T-helper 22 cell (primary cell): ENCODE measurements around the gene ARIH2.
"Not testable (repeated sequence)": the region's sequence is repeated elsewhere in the genome, so short reads cannot be mapped to it uniquely, and the experiment has no call there.

ENCODE experiments used
- DNase-seq: peaks from one replicate; pipeline ENCODE4 v3.0.0-alpha.2; 2020; ENCODE audit warnings: low read depth

The ARIH2 gene

DNA sequence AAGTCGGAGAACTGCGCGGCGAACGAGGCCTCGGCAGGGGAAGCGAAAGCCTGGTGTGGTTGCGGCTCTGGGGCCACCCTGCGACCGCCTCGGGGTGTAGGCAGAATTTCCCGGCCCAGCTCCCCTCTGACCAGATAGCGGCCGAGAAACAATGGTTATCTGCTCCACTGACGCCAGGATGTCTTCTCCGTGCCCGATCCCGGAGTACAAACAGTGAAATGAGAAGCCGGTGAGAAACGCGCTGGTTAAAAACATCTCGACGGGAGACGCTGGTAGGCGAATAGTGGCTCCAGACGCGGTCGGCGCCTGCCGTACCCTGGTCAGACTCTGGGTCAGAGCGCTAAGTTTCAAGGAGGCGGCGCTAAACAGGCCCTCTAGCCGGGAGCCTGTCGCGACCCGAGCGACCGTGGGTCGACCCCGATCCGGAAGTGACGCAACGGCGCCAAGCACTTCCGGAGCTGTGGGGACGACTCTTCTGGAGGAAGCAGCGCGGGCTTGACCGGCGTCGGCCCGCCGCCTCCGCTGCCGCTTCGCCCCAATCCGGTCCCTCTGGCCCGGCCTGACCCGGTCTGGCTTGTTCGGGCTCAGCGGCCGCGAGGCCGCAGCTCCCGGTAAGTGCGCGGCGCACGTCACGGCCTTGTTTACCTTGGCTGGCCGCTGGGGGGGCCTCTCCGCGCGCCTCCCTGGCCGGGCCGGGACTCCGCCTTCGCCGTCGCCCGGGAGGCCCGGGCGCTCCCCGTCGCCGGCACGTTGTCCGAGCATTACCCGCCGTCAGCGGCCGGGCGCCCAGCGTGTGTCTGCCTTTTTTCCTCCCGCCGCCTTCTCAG lies at the start of gene ARIH2:
Gene ARIH2, plus strand, starts transcription at position 455 of the 827 bp plus-strand sequence. CDS start 8,717 bp downstream, outside the sequence.
- DNase-seq = peak; percentile 82

DNA sequence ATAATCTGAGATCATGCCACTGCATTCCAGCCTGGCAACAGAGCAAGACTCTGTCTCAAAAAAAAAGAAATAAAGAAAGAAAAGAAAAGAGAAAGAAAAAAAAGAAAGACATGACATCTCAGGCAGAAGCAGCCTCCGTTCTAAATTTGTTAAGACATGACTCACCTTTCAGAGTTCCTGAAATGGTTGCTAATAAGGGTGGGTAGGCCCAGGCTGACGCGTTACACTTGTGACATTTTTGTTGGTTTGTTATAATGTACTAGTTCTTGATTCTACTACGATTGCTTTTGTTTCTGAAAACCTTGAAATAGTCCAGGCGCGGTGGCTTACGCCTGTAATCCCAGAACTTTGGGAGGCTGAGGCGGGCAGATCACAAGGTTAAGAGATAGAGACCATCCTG lies 41.0 kb upstream of the ARIH2 start:
- DNase-seq = no peak

DNA sequence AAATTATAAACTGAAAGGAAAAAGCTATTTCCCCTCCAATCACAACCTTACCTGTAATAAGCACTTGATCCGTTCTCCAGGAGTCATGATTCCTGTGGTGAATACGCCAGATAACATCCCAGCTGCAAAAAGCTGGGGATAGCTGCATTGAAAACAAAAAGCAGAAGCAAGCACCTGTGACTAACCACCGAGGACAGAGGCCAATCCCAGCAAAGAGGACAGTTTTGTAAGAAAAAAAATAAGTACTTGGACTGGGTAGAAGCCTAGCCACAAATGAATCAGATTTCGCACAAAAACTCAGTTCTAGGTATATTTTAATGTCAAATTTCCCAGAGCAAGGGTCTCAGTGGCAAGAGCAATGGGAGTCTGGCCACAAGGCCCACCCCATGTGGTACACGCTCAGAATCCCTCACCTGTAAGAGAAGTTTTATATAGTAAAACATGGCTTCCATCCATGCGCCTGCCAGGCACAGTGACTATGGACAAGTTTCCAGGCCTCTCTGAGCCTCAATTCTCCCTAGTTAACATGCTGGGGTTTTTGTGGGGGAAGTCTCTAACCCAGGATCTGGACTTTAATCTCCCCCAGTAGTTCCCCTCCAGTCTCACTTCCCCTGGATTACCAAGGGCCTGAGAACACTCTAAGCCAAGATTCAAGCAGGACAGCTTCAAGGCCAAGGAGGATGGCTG lies 39.2 kb upstream of the ARIH2 start:
- no peak for DNase-seq

DNA sequence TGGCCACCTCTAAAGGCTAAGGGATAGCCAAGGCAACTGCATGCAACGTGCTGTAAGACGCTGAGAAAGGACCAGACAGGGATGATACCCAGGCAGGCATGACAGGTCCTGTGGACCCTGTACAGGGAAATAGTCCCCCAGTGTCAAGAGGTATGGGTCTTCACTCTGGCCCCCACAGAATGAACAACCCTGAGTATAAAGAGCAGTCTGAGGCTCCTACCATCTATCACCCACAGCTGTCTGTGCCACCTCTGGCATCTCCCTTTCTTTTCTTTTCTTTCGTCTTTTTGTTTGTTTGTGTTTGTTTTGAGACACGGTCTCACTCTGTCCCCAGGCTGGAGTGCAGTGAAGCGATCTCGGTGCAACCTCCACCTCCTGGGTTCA lies 38.7 kb upstream of the ARIH2 start:
- no peak for DNase-seq

DNA sequence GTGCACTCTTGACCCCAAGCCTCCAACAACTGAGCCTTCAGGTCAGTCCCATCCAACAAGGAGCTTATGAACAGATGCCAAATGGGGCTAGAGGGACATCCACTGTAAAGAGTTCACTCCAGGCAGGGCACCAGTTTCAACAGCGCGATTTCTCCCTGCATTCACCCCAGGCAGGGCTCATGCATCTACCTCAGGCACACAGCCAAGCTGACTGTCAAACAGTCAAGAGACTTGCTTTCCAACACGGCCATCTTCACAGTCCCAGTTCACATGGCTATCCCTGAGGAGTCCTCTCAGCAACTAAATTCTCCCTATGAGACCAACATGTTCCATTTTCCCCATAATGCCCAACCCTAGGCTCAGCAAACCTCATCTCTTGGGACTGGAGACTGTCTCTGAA lies 37.6 kb upstream of the ARIH2 start:
- no peak for DNase-seq

DNA sequence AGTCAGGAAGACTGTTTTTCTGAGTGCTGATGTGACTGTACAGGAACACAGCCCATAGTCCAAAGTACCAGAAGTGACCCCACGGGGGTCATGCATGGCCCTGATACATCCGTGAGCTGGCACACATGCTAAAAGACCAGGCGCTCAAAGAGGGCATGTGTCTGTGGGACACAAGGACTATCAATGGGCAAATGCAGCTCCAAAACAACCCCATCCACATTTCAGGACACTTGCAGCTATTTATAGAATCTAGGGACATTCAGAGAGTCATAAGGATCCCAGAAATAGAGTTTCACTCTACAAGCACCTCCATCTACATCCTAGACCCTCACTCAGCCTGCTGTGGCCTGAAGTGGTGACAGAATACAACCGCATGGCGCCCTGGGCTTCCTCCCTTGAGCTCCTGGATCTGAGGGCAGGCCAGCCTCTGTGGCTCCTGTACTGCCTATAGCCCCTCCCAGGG lies 37.0 kb upstream of the ARIH2 start:
- no peak for DNase-seq

DNA sequence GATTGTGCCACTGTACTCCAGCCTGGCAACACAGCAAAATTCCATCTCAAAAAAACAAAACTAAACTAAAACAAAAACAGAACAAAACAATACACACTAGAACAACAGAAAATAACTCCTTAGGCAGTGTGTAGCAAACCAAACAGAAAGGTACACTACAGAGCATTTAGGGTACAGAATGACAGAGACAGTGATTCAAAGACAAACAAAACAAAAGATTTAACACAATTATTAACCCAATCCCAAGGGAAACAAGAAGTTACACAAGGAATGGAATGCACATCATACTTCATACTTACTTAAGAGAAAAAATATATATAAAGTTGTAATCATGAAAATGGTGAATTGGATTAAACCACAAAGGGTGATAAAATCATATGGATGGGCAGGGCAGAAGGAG lies 32.9 kb upstream of the ARIH2 start:
- DNase-seq = no peak

DNA sequence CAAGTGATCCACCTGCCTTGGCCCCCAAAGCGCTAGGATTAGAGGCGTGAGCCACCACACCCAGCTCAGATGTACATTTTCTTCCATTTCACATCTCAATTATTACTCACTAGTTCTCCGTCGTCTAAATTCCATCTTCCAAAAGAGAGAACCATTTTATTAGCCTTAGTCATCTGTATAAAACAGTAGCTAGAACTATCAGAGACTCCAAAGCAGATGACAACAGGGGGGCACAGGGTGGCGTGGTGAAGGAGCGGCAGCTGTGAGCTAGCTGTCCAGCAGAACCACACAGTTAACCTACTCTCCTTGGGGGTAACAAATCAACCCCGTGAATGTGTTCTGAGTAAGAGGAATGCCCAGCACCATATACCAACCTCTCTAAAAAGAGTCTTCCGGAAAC lies 27.0 kb upstream of the ARIH2 start:
- no peak for DNase-seq

DNA sequence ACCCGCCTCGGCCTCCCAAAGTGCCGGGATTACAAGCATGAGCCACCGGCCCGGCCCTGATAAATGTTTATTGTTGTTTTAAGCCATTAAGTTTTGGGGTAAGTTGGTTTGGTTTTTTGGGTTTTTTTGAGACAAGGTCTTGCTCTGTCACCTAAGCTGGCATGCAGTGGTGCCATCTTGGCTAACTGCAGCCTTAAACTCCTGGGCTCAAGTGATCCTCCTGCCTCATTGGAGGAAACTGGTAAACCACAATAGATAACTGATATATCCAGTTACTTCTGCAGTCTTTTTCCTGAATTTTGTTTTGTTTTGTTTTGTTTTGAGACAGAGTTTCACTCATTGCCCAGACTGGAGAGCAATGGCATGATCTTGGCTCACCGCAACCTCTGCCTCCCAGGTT lies 24.1 kb upstream of the ARIH2 start:
- no peak for DNase-seq

DNA sequence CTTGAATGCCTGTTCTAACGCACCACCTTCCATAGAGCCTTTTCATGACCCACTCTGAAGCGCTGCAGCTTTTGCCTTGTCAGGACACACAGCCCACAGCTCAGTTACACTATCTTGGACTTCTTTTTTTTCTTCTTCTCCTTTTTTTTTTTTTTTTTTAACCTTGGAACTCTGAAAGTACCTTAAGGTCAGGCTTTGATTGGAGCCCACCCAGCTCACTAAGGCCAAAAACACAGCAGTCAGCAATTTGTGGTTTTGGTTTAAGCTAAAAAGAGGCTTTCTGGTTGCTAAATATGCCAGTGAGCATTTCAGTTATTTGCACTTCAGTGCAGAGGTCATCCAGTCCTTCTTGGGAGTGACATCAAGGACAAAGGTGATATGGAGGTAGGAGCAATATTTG lies 21.7 kb upstream of the ARIH2 start:
- no peak for DNase-seq

DNA sequence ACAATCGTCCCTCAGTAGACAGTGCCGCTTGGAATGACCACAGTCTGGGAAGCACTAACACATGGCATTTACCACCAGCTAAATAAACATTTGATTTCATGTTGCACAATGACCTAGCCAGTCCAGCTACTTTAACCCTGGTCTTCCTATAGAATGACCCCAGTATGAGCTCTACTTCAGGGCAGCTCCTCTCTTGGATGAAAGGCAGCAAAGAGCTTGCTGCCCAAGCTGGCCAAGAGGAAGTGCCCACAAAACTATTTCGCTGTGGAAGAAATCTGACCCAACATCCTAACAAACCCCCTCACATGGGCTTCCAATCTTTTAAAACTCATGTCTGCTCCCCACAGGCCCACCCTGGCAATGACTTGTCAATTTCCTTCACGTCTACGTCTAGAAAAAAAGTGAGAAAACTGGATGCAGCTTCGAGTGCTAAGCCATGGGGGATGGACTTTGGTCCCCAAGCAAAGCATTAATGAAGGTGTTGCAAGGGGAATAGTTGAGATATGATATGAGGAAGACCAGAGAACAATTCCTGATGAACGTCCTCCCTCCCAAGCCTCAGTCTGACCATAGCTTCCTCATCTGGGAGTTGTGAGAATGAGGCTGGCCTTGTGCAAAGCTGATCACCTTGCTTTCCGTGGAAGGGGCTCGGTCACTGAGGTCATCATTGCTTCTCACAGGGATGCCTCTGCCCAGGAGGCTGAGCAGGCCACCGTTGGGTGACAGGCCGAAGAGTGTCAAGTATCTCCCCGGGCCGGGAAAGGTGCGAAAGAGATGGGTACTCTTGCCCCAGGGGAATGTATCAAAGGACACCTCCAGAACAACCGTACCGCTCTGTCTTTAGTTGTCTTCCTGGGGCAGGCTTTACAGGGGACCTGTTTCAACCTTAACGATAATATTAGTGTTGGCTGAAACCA lies 20.9 kb upstream of the ARIH2 start:
- no peak for DNase-seq

DNA sequence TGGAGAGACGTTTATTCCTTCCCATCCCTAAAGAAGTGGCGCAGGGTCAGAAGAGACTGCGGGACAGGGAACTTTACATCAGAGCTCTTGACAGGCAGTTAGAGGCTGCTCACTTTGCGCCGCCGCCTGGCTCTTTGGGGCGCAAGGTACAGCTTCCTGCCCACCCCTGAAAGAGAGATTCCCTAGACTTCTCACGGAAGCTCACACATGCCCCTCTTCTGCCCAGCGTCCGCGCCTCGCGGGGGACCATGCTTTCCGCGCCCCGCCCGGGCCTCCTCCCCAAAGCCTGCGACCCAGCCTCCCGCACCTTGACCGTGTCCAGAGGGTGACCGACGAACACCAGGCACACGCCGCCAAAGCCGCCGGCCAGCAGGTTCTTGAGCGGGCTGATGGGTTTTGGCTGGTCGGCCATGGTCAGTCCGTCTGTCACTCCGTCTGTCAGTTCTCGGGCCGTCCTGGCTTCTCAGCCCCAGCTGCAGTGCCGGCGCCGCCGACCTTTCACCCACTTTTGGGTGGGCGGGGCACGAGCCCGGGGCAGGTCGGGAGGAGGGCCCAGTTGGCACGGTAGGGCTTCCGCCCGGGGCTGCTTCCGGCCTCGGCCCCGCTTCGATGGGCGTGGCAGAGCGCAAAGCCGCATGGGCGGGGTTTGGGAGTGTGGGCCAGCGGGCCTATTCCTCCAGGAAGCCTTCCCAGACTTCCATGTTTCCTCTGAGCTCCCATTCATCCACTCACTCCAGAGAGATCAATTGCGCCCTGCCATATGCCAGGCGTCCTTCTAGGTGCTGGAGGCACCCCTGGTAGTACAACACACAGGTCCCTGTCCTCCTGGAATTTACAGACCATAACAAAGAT lies 20.0 kb upstream of the ARIH2 start, which contains the start of gene SLC25A20:
Gene SLC25A20, minus strand, starts transcription at position 500 of the 852 bp plus-strand sequence. Its CDS starts 88 bp downstream, at position 412.
- peak; percentile 74 for DNase-seq

DNA sequence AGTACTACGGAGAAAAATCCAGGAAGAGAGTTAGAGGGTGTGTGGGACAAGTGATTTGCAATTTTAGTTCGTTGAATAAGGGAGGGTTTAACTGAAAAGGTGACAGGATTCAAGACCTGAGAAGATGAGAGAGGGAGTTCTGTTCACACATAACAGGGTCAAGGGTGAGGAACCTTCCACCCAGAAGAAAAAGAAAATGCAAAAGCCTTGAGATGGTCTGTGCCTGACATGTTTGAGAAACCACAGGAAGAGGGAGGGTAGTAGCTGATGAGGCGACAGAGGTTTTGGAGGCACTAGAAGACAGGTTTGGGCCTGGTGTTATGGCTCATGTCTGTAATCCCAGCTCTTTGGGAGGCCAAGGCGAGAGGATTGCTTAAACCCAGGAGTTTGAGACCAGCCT lies 19.4 kb upstream of the ARIH2 start:
- DNase-seq = no peak

DNA sequence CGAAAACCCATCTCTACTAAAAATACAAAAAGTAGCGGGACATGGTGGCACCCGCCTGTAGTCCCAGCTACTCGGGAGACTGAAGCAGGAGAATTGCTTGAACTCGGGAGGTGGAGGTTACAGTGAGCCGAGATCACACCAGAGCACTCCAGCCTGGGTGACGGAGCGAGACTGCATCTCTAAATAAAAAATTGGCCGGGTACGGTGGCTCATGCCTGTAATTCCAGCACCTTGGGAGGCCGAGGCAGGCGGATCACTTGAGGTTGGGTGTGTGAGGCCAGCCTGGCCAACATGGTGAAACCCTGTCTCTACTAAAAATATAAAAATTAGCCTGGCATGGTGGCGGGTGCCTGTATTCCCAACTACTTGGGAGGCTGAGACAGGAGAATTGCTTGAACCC lies 11.6 kb upstream of the ARIH2 start:
- DNase-seq = not testable (repeated sequence)

DNA sequence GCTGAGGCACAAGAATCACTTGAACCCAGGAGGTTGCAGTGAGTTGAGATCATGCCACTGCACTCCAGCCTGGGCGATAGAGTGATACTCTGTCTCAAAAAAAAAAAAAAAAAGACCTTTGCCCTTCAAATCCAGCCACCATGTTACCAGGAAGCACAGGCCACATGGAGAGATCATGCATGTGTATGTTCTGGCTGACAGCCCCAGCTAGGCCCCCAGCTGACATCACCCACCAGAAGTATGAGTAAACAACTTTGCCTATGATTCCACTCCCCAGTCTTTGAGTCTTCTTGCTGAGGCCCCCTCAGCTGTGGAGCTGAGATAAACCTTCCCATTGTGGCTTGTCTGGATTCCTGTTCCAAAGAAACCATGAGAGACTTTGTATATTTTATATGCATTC lies 3.3 kb upstream of the ARIH2 start:
- no peak for DNase-seq

DNA sequence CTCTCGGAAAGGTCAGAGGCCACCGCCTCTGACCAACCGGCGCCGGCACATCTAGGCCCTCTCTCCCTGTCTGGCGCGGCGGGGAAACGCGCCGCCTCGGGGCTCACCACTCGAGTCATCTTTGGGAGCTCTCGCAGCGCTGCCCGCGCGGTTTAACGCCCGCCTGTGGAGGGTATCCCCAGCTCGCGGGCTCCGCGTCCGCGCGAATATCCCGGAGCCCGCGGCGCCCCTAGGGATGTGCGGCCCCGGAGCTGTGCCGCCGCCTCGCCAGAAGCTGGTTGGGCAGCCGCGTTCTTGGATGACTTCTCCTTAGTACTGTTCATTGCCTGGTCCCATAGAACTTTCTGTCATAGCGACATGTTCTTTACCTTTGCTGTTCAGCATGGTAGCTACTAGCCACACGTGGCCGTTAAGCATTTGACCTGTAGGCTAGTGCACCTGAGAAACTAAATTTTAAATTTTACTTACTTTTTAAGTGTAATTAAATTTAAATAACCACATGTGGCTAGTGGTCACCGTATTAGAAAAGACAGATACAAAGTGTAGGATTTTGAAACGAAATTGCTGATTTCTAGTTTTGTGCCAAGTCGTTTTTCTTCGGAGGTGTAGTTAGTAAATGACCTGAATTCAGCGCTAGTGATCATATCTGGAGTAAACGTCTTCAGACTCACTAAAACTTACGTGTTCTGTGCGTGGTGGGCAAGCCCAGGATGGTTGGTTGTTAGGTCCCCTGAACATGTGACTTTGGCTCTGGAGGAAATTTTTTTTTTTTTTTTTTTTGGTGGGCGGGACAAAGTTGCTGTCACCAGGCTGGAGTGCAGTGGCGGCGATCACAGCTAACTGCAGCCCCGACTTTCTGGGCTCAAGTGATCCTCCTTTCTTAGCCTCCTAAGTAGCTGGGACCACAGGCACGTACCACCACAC lies 835 bp downstream of the ARIH2 start:
- DNase-seq = peak; percentile 50

DNA sequence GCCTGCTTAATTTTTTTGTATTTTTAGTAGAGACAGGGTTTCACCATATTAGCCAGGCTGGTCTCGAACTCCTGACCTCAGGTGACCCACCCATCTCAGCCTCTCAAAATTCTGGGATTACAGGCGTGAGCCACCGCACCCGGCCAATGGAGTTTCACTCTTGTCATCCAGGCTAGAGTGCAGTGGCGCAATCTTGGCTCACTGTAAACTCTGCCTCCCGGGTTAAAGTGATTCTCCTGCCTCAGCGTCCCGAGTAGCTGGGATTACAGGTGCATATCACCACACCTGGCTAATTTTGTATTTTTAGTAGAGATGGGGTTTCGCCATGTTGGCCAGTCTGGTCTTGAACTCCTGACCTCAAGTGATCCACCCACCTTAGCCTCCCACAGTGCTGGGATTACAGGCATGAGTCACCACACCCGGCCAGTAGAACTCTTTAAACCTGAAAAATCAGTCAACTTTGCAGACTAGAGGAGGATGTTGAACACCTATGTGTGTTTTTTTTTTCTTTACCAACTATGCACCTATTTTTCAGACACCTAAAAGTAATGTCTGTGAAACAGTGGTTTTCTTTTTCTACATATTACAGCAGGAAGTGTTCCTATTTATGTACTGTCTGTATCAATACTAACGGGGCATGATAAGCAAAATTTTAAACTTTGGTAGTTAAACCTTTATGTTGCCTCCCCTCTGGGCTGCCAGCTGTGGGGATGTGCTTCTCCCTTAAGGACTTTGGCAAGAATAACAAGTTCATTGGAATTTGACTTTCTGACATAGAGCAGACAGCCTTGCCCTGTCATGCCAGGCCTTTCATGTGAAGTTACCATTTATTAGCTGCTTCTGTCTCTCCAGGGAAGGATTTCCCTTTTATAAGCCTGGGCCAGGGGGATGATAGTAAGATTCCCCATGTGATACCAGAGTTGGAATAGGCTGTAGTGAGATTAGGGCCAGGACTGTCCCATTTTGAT lies 8.1 kb downstream of the ARIH2 start:
- DNase-seq = no peak

DNA sequence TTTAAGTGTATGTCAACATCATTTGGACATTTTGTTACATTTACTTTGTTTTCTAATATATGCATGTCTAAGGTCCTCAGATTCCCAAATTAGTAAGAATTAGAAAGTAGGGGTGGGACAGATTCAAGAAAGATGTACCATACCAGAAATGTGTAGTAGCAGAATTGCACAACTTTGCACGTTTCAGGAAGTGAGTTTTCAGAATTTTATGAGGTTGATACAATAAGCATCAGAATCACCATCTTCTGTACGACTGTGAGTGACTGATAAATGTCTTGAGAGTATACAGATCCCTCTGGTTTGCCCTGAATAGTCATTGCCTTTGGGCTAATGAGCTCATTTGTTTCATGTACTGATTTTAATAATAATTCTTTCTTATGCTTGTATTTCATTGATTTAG lies 9.3 kb downstream of the ARIH2 start:
- no peak for DNase-seq

DNA sequence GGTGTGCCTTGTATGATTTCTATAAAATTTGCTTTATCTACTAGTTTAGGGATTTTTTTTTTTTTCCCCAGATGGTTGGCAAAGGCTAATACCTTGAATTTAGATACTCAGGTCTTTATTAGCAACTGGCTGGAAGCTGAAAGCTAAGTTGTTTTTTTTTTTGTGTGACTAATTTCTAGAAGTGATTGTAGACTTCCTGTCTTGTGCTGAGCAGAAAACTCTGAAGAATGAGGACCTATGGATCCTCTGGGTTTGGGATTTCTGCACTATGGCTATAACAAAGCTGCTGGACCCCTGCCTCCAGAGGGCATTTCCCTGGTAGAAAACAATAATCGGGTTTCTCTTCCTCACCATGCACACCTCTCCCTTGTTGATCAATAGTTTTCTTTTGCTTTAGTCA lies 10.0 kb downstream of the ARIH2 start:
- DNase-seq = no peak
